HCEC 1CT (cell line): ENCODE results near the gene LRP1.

Source experiments
- DNase-seq: peaks from one replicate; pipeline ENCODE4 v3.0.0-alpha.2; 2017

Gene LRP1

DNA sequence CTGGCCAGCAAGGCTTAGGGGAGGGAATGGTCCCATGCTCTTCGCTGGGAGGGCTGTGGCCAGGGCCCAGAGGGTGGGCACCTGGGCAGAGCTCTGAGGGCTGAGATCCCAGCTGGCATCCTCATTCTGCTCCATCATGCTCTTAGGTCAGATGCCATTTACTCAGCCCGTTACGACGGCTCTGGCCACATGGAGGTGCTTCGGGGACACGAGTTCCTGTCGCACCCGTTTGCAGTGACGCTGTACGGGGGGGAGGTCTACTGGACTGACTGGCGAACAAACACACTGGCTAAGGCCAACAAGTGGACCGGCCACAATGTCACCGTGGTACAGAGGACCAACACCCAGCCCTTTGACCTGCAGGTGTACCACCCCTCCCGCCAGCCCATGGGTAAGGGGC, 49.9 kb downstream of the LRP1 start:
- DNase-seq = no peak

DNA sequence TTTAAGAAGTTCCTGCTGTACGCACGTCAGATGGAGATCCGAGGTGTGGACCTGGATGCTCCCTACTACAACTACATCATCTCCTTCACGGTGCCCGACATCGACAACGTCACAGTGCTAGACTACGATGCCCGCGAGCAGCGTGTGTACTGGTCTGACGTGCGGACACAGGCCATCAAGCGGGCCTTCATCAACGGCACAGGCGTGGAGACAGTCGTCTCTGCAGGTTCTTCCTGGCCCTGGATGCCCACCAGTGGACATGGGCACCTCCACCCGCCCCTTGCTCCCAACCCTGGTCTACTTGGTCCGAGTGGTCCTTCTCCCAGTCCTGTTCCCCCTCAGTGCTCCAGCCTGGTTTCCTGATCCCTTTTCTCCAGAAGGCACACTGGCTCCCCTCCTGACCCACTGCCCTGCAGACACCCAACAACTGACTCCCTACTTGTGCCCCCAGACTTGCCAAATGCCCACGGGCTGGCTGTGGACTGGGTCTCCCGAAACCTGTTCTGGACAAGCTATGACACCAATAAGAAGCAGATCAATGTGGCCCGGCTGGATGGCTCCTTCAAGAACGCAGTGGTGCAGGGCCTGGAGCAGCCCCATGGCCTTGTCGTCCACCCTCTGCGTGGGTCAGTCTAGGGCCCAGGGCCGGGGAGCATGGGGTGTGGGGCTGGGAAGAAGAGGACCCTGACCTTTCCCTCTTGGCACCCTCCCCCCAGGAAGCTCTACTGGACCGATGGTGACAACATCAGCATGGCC, 51.2 kb downstream of the LRP1 start:
- DNase-seq = no peak

DNA sequence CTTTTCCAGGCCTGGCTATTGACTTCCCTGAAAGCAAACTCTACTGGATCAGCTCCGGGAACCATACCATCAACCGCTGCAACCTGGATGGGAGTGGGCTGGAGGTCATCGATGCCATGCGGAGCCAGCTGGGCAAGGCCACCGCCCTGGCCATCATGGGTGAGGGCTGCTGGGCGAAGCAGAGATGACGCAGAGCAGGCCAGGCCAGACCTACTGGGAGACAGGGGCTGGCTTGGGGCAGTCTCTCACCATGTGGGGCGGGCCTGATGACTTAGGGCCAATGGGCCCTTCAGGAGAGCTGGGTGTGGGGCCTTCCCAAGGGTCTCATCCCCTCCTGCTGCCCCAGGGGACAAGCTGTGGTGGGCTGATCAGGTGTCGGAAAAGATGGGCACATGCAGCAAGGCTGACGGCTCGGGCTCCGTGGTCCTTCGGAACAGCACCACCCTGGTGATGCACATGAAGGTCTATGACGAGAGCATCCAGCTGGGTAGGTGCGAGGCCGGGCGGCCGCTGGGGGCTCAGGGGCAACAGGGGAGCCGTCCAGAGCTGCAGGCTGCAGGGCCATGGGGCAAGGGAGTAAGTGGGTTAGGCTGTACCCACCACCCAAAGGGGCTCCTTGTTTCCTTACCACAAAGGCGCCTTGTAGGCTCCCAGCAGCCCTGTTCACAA, 52.2 kb downstream of the LRP1 start:
- DNase-seq = no peak

DNA sequence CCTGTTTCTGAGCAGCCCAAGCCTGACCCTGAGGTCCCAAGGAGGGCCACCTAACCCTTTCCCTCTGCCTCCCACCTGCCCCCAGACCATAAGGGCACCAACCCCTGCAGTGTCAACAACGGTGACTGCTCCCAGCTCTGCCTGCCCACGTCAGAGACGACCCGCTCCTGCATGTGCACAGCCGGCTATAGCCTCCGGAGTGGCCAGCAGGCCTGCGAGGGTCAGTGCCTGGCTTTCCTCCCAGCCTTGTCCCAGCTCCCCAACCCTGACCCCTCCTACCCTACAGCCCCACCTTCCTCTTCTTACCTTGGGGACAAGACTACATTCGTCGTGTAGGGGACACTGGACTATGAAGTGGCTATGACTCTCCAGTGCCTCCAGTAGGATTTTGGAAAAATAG, 52.8 kb downstream of the LRP1 start:
- DNase-seq = no peak

- DNase-seq = no peak
These were observed 53.4 kb downstream of the LRP1 start for GRCh38 chr12:57181561-57182155.

GRCh38 chr12:57182918-57183575, 54.8 kb downstream of the LRP1 start:
- peak; percentile 65 for DNase-seq

DNA sequence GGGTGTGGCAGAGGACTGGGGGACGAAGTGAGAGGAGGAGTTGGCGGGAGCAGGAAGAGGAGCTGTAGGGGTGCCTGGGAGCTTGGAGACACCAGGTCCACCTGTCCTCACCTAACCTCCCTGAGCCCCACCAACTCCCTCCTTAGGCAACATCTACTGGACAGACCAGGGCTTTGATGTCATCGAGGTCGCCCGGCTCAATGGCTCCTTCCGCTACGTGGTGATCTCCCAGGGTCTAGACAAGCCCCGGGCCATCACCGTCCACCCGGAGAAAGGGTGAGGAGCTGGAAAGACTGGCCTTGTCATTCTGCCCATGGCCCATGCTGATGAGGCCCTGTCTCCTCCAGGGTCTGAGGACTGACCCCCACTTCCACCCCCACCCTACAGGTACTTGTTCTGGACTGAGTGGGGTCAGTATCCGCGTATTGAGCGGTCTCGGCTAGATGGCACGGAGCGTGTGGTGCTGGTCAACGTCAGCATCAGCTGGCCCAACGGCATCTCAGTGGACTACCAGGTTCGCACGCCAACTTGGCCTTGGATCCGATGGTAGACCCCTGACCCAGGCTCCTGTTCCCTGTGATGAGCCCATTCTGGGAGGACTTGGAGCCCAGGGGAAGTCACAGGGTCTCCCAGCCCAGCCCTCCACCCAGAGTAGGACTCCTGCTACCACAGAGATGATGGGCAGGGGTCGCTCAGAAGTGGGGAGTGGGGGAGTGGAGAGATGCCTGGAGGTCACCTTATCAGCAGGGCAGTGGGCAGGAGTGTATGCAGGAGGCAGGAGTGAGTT, 55.8 kb downstream of the LRP1 start:
- DNase-seq = no peak

DNA sequence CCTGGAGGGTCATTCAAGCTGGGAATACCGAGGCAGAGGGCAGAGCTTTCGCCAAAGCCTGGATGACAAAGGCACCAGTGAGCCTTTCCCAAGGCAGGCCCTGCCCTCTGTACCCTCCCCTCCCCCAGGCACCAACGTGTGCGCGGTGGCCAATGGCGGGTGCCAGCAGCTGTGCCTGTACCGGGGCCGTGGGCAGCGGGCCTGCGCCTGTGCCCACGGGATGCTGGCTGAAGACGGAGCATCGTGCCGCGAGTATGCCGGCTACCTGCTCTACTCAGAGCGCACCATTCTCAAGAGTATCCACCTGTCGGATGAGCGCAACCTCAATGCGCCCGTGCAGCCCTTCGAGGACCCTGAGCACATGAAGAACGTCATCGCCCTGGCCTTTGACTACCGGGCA, 57.1 kb downstream of the LRP1 start:
- DNase-seq = no peak

DNA sequence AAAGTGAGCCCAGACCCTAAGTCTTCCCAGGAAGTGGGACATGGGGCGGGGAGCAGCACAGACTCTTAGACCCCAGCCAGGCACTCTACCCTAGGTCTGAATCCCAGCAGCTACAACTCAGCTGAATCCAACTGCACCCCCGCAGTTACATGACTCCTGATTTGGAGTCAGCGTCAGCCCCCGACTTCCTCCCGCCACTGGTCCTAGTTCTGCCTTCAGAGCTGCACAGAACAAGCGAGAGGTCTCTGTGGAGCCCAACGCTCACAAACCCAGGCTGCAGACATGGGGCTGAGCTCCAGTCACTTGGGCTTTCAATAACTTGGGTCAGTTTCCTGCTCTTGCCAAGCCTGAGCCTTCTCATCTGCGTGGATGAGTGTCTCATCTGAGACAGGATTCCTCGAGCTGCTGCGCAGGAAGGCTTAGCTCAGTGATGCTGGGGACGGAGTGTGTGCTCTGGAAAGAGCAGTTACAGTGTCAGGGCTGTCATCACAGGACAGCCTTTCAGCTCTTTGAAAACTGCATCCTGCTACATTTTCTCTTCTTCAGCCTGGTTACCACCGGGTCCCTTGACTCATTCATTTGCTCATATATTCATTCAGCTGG, 57.7 kb downstream of the LRP1 start:
- no peak for DNase-seq

GRCh38 chr12:57187222-57188089, 59.2 kb downstream of the LRP1 start:
- no peak for DNase-seq

DNA sequence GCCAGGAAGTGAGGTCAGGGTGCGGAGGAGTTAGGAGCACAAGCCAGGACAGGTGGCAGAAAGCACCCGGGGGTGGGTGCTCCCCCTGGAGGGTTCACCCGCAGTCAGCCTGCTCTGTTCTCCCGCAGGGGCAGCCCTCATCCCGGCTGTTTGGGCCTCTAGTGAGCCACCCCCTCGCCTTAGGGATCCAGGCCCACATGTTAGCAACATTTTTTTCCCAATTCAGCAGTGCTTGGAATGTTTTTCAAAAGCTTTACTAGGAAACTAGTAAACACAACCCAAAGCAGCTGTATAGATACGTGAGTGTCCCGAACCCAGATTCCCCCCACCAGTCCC, 59.8 kb downstream of the LRP1 start:
- DNase-seq = no peak

GRCh38 chr12:57190037-57190436, 61.8 kb downstream of the LRP1 start:
- DNase-seq = no peak

GRCh38 chr12:57190821-57191220, 62.5 kb downstream of the LRP1 start:
- no peak for DNase-seq

GRCh38 chr12:57191410-57191809, 63.1 kb downstream of the LRP1 start:
- no peak for DNase-seq

- DNase-seq = no peak
These were observed 64.6 kb downstream of the LRP1 start for GRCh38 chr12:57192920-57193319.

DNA sequence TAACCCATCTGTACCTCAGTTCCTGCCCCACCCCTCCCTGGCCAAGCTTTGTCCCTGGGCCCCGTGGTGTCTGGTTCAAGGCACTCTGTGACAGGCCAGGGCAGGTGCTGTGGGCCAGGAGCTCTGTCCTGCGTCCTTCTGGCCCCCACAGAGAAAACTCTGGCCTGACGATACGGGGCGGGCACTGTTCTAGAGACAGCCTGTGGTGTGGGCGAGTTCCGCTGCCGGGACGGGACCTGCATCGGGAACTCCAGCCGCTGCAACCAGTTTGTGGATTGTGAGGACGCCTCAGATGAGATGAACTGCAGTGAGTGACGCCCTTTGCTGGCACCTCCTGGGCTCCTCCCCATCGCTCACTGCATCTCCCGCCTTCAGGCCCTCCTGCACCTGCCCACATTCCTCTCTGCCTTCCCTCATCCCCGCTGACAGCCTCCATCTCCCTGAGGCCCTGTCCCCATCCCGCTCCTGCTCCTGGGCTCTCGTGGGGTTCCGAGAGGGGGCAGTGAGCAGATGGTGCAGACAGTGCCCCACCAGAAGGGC, 65.5 kb downstream of the LRP1 start:
- DNase-seq = no peak

- no peak for DNase-seq
These were observed 66.0 kb downstream of the LRP1 start for GRCh38 chr12:57194253-57194652.

DNA sequence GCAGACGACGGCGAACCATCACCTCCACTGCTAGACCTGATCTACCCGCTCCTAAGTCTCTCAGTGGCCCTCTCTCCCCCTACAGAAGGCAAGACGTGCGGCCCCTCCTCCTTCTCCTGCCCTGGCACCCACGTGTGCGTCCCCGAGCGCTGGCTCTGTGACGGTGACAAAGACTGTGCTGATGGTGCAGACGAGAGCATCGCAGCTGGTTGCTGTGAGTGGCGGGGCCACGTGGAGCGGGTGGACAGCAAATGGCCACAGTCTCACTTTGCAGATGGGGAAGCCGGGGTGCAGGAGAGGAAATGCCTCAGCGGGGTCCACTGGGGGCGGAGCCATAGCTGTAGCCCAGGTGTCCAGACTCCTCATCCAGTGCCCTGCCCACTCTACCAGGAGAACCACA, 66.9 kb downstream of the LRP1 start:
- DNase-seq = no peak

GRCh38 chr12:57195611-57196371, 67.5 kb downstream of the LRP1 start:
- no peak for DNase-seq

DNA sequence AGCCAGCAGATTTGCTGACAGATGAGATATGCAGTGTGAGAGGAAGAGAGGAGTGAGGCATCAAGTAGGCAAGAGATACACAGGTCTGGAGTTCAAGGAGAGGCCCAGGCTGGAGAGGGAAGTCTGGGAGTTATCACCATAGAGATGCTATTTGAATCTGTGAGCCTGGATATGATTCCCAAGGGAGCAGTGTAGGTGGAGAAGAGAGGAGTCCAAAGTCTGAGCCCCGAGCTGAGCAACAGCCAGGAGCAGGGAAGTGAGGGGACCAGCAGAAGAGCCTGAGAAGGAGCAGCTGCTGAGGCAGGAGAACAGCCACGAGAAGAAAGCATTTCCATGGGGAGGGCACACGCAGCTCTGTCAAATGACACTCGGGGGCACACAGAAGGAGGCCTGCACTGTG, 68.2 kb downstream of the LRP1 start:
- no peak for DNase-seq

DNA sequence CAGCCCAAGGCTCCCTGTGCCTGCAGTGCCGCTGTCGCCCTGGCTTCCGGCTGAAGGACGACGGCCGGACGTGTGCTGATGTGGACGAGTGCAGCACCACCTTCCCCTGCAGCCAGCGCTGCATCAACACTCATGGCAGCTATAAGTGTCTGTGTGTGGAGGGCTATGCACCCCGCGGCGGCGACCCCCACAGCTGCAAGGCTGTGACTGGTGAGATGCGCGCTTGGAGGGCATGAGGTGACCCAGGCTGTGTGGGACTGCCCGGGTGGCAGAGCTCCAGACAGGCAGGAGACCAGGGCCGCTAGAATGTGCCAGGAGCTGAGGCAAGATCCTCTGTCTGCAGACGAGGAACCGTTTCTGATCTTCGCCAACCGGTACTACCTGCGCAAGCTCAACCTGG, 68.7 kb downstream of the LRP1 start:
- DNase-seq = no peak
